K562 (cell line): ENCODE results near the gene PIK3CB. TPM values are rescaled to one million over a fixed set of nuclear protein-coding genes. Genes with fewer than 3 reads are reported as not detected.
"Not testable (repeated sequence)": the region's sequence is repeated elsewhere in the genome, so short reads cannot be mapped to it uniquely, and the experiment has no call there.

Experiments used
- ATF1 ChIP-seq, 2 experiments: fragments of 450-650 bp in 1 of 2; IDR thresholded peaks; 2 replicates each; pipeline ENCODE4 v1.6.1; 2016; ENCODE audit warnings: missing compliant biosample characterization in 1 of 2, missing genetic modification characterization in 1 of 2
- CBX1 ChIP-seq: sonication (generic); IDR thresholded peaks from 2 replicates; pipeline ENCODE4 v1.6.1; 2016; ENCODE audit warnings: antibody characterized with exemption, low read depth, mild to moderate bottlenecking
- EGR1 ChIP-seq: fragments of 450-650 bp; conservative IDR thresholded peaks from 2 replicates; pipeline ENCODE4 v1.6.1; 2017; ENCODE audit warnings: mild to moderate bottlenecking
- MNT ChIP-seq, 2 experiments: fragments of 450-650 bp; conservative IDR thresholded peaks; 2 replicates each; pipeline ENCODE4 v1.6.1; 2017; ENCODE audit warnings: mild to moderate bottlenecking in 2 of 2, moderate library complexity in 2 of 2
- POLR2G ChIP-seq: fragments of 200-400 bp; formaldehyde crosslinking; IDR thresholded peaks from 2 replicates; pipeline ENCODE4 v1.6.1; 2017; ENCODE audit warnings: low read depth, mild to moderate bottlenecking, antibody characterized with exemption, low read length, moderate library complexity
- PRDM10 ChIP-seq: fragments of 450-650 bp; IDR thresholded peaks from 2 replicates; pipeline ENCODE4 v1.6.1; 2018; ENCODE audit not compliant: partially characterized antibody
- SIN3A ChIP-seq, 2 experiments: fragments of 150-350 bp in 1 of 2; IDR thresholded peaks; 2 replicates each; pipeline ENCODE4 v1.6.1; 2011 to 2016; ENCODE audit warnings: borderline replicate concordance in 2 of 2, low read depth in 2 of 2, low read length in 2 of 2, mild to moderate bottlenecking in 2 of 2, moderate library complexity in 2 of 2; ENCODE audit not compliant: control insufficient read depth in 1 of 2
- SMAD4 ChIP-seq: fragments of 250-450 bp; sonication (Bioruptor Pico); conservative IDR thresholded peaks from 2 replicates; pipeline ENCODE4 v1.8.0; 2021; ENCODE audit warnings: inconsistent platforms, mild to moderate bottlenecking, moderate library complexity
- ZBED1 ChIP-seq: IDR thresholded peaks from 2 replicates; pipeline ENCODE4 v1.6.1; 2014
- ZBTB5 ChIP-seq: fragments of 450-650 bp; IDR thresholded peaks from 2 replicates; pipeline ENCODE4 v1.6.1; 2017; ENCODE audit warnings: antibody characterized with exemption
- polyA plus RNA-seq, 8 experiments: library from polyadenylated mRNA; depleted of rRNA in 4 of 8; stranded (reverse) in 5 of 8; unstranded in 3 of 8; fragments of >200 nt; fragmentation: Nextera tagmentation in 2 of 8; fragmentation: Illumina TruSeq in 1 of 8; extraction: Ambion mirVana in 2 of 8; extraction: Trizol in 1 of 8; gene quantifications; 2 replicates each; pipeline versions ENCODE4 v1.2.1 to v1.2.3, GENCODE V29; 2011 to 2014; ENCODE audit warnings: inconsistent platforms in 1 of 8, missing spikeins in 1 of 8
- total RNA-seq, 7 experiments: library from RNA; depleted of rRNA in 6 of 7; stranded (reverse); fragments of >200 nt in 6 of 7; fragmentation: Illumina TruSeq in 2 of 7; extraction: Trizol in 2 of 7; gene quantifications; 2 replicates each; pipeline versions ENCODE4 v1.2.1 to v1.2.3, GENCODE V29; 2011 to 2021; ENCODE audit warnings: low replicate concordance in 1 of 7

The PIK3CB gene
- total and polyA plus RNA-seq, 9 of the 15 experiments (the other 6 are each of a cell fraction or from before 2014, with no cell fraction given): 15.3 to 62.6 (median 28.3) TPM

- TF ChIP-seq MNT (conservative IDR thresholded peaks at IDR 0.05): peak; percentile 30 to 53; a peak in 3 of 4 replicates
- TF ChIP-seq ZBTB5: peak; percentile 89
- TF ChIP-seq POLR2G: peak; percentile 76
- 0 out of 2 replicates have a peak, but pooled peaks have one; percentile 10 for TF ChIP-seq ZBED1
- TF ChIP-seq ATF1 (CRISPR knock-in tag; IDR thresholded peaks at IDR 0.05): not testable (repeated sequence)
- peak; percentile 76 for TF ChIP-seq ATF1 (tag; IDR thresholded peaks at IDR 0.05)
- peak in 1 of 2 experiments; percentile 64; a peak in 2 of 4 replicates for TF ChIP-seq SIN3A (IDR thresholded peaks at IDR 0.05; ENCODE audit: borderline replicate concordance in 2 of 2, control insufficient read depth in 1 of 2, low read depth in 2 of 2, low read length in 2 of 2)
- peak; percentile 68; the same call in 1 of the 2 replicates for TF ChIP-seq CBX1
- peak; percentile 47 for TF ChIP-seq PRDM10
- TF ChIP-seq EGR1: 0 out of 2 replicates have a peak, but pooled peaks have one; percentile 11
- 0 out of 2 replicates have a peak, but pooled peaks have one; percentile 42 for TF ChIP-seq SMAD4 (CRISPR knock-in tag)
These were observed 2.2 kb downstream of the PIK3CB start (continued) for GRCh38 chr3:138832473-138833057.
